ENCODE measurements around the gene LNX1.

DNA sequence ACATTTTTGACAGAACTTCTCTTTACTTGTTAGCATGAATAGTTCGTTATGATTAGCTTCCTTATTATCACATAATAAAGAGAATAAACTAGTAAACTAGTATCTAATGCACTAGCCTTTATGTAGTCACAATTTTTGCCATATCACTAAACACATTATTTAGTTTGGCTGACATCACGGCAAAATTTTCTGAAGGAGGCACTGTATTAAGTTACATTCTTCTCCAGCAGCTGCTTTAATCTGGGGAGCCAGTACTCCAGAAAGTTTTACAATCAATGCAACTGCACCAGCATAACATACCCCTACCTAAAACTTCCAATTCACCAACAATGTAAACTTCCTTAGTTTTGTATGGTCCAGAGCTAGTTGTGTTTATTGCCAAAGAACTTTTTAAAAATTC, 126.0 kb downstream of the LNX1 start:
- TF ChIP-seq, protein P1, sequence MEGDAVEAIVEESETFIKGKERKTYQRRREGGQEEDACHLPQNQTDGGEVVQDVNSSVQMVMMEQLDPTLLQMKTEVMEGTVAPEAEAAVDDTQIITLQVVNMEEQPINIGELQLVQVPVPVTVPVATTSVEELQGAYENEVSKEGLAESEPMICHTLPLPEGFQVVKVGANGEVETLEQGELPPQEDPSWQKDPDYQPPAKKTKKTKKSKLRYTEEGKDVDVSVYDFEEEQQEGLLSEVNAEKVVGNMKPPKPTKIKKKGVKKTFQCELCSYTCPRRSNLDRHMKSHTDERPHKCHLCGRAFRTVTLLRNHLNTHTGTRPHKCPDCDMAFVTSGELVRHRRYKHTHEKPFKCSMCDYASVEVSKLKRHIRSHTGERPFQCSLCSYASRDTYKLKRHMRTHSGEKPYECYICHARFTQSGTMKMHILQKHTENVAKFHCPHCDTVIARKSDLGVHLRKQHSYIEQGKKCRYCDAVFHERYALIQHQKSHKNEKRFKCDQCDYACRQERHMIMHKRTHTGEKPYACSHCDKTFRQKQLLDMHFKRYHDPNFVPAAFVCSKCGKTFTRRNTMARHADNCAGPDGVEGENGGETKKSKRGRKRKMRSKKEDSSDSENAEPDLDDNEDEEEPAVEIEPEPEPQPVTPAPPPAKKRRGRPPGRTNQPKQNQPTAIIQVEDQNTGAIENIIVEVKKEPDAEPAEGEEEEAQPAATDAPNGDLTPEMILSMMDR (conservative IDR thresholded peaks at IDR 0.05; ENCODE audit: low read length), result no peak
- TF ChIP-seq EZH2phosphoT487 (IDR thresholded peaks at IDR 0.05; ENCODE audit: borderline replicate concordance), result no peak

Data from Loucy (cell line).